Measurements from ENCODE around the gene SDC3.

GRCh38 chr1:30820299-30820698, 88.3 kb downstream of the SDC3 start:
- TF ChIP-seq CTCF (IDR thresholded peaks at IDR 0.05) (no peak), EP300 (IDR thresholded peaks at IDR 0.05) (no peak)
